ENCODE measurements around the gene TEX30. TPM values are rescaled to one million over a fixed set of nuclear protein-coding genes. Genes with fewer than 3 reads are reported as not detected.
"Not testable (repeated sequence)": the region's sequence is repeated elsewhere in the genome, so short reads cannot be mapped to it uniquely, and the experiment has no call there.

TEX30 gene
- total RNA-seq, 1 donor from 2014 or later = 14.5 TPM

DNA sequence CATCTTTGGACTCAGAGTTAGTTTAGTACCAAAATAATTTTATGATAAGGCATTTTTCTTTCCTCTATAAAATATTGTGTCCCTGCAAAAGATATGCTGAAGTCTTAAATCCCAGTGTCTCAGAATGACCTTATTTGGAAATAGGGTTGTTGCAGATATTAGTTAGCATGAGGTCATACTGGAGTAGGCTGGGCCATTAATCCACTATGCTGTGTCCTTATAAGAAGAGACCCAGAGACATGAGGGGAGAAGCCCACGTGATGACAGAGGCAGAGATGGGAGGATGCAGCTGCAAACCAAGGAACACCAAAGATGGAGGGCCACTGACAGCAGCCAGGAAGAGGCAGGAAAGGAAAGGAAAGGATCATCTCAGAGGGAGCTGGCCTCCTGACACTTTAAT is 18.8 kb upstream of the TEX30 start:
- TF ChIP-seq, protein P1, sequence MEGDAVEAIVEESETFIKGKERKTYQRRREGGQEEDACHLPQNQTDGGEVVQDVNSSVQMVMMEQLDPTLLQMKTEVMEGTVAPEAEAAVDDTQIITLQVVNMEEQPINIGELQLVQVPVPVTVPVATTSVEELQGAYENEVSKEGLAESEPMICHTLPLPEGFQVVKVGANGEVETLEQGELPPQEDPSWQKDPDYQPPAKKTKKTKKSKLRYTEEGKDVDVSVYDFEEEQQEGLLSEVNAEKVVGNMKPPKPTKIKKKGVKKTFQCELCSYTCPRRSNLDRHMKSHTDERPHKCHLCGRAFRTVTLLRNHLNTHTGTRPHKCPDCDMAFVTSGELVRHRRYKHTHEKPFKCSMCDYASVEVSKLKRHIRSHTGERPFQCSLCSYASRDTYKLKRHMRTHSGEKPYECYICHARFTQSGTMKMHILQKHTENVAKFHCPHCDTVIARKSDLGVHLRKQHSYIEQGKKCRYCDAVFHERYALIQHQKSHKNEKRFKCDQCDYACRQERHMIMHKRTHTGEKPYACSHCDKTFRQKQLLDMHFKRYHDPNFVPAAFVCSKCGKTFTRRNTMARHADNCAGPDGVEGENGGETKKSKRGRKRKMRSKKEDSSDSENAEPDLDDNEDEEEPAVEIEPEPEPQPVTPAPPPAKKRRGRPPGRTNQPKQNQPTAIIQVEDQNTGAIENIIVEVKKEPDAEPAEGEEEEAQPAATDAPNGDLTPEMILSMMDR (conservative IDR thresholded peaks at IDR 0.05) = no peak
- Mint-ChIP-seq H3K9me3 (no peaks in the 10 kb centered on the region), H3K27me3 (no peaks in the 10 kb centered on the region), H3K27ac (no peak overlapping the region), H3K36me3 (peaks cover 13% of the 10 kb centered on the region), H3K4me3 (no peak overlapping the region), H3K4me1 (ENCODE audit: unreplicated experiment) (no peaks in the 10 kb centered on the region)
- DNase-seq (ENCODE audit: extremely low spot score, unreplicated experiment) = no peak

DNA sequence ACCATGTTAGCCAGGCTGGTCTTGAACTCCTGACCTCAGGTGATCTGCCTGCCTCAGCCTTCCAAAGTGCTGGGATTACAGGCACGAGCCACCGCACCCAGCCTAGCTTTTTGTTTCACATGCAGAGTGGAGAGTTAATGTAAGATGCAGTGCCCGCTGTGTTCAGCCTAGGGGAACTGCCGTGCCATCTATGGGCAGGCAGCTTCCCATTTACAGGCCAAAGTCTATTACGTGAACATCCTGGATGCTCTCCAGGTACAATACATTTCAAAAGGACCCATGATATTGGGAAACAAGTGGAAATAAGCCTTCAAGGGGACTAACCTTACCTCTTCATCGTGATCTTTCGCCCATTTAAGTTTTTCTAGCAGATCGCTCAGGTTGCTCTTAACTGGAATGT is 15.1 kb upstream of the TEX30 start:
- H3K4me1 Mint-ChIP-seq (ENCODE audit: unreplicated experiment) = no peaks in the 10 kb centered on the region
- no peaks in the 10 kb centered on the region for H3K27me3 Mint-ChIP-seq
- no peak overlapping the region for H3K27ac Mint-ChIP-seq
- H3K36me3 Mint-ChIP-seq = peaks cover 15% of the 10 kb centered on the region
- no peak for DNase-seq (ENCODE audit: extremely low spot score, unreplicated experiment)
- TF ChIP-seq, protein P1 (conservative IDR thresholded peaks at IDR 0.05) = no peak
- H3K4me3 Mint-ChIP-seq = no peak overlapping the region
- H3K9me3 Mint-ChIP-seq = no peaks in the 10 kb centered on the region

DNA sequence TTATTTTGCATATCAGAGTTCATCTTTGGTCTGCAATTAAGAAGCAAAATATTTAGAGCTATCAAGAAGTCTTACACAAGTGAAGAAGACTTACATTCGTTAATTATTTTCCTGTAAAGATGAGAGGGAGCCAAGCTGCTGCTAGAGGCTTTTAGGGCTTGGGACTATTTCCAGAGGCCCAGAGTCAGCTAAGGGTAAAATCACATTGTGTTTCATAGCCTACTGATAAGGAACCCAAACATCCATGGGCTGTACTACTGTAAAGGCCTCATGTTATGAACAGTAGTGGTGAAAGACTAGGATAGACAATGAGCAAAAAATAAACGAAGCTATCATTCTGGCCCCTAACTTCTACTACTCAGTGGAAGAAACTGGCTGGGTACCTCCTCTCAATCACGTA is 10.9 kb upstream of the TEX30 start:
- H3K4me3 Mint-ChIP-seq = no peak overlapping the region

DNA sequence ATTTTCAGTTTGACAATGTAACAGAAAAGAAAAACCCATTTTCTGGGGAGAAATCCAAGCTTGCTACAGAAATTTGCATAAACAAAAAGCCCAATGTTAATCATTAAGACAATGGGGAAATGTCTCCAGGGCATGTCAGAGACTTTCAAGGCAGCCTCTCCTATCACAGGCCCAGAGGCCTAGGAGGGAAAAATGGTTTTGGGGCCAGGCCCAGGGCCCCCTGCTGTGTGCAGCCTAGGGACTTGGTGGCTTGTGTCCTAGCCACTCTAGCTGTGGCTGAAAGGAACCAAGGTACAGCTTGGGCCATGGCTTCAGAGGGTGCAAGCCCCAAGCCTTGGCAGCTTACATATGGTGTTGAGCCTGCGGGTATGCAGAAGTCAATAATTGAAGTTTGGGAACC is 8.0 kb upstream of the TEX30 start:
- Mint-ChIP-seq H3K4me3 (no peak overlapping the region), H3K27me3 (no peaks in the 10 kb centered on the region), H3K27ac (no peak overlapping the region), H3K36me3 (peaks cover 23% of the 10 kb centered on the region), H3K4me1 (ENCODE audit: unreplicated experiment) (no peaks in the 10 kb centered on the region), H3K9me3 (no peaks in the 10 kb centered on the region)
- no peak for DNase-seq (ENCODE audit: extremely low spot score, unreplicated experiment)
- TF ChIP-seq, protein P1 (conservative IDR thresholded peaks at IDR 0.05) = no peak

More for the DNA sequence above, 10.9 kb upstream of the TEX30 start:
- TF ChIP-seq, protein P1 (conservative IDR thresholded peaks at IDR 0.05) = no peak
- Mint-ChIP-seq H3K27me3 (no peaks in the 10 kb centered on the region), H3K36me3 (peaks cover 31% of the 10 kb centered on the region), H3K27ac (no peak overlapping the region), H3K9me3 (no peaks in the 10 kb centered on the region), H3K4me1 (ENCODE audit: unreplicated experiment) (no peaks in the 10 kb centered on the region)
- DNase-seq (ENCODE audit: extremely low spot score, unreplicated experiment) = no peak

DNA sequence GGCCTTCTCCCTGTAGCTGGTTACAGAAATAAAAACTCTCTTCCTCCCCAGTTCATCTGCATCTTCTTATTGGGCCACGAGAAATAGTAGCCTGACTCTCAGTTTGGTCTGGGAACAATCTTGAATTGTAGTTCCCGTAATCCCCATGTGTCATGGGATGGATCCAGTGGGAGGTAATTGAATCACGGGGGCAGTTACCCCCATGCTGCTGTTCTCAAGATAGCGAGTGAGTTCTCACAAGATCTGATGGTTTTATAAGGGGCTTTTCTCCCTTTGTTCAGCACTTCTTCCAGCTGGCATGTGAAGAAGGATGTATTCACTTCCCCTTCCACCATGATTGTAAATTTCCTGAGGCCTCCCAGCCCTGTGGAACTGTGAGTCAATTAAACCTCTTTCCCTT is 7.1 kb upstream of the TEX30 start:
- not testable (repeated sequence) for H3K27me3 Mint-ChIP-seq; H3K27ac Mint-ChIP-seq; H3K4me3 Mint-ChIP-seq; H3K9me3 Mint-ChIP-seq; H3K4me1 Mint-ChIP-seq (ENCODE audit: unreplicated experiment); DNase-seq (ENCODE audit: extremely low spot score, unreplicated experiment)
- H3K36me3 Mint-ChIP-seq = peaks cover 23% of the 10 kb centered on the region

DNA sequence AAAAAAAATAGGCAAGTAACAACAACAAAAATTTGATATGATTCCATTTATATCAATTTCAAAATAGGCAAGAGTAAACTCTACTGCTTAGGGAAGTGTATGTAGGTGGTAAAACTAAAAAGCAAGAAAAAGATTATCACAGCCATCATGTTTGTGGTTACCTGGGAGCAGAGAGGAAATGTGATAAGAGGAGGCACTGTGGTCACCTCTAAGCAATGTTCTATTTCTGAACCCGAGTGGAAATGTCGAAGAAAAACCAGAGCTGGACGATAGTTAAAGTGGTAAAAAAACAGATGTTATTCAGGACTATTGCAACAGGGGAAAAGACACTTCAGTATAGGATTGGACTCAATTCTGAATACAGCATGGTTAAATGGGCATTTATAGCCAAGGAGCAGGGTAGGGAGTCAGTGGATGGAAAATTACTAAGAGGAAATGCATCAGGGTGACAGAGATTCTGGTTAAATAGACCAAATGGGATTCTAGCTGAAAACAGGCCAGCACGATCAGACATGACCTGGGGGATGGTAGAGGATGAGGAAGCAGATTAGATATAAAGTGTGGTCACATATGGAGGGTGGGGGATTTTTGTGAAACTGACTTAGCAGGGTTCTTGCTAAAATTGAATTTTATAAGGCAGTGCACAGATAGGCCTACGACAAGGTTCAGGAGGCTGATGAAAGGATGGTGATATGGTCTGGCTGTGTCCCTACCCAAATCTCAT is 6.0 kb upstream of the TEX30 start:
- Mint-ChIP-seq H3K4me1 (ENCODE audit: unreplicated experiment) (no peaks in the 10 kb centered on the region), H3K9me3 (no peaks in the 10 kb centered on the region), H3K4me3 (no peak overlapping the region), H3K27ac (no peak overlapping the region), H3K36me3 (peaks cover 23% of the 10 kb centered on the region), H3K27me3 (no peaks in the 10 kb centered on the region)
- no peak for DNase-seq (ENCODE audit: extremely low spot score, unreplicated experiment)
- TF ChIP-seq, protein P1 (conservative IDR thresholded peaks at IDR 0.05) = no peak

Data from type B pancreatic cell (in vitro differentiated cells).